Glomerular visceral epithelial cell (primary cell): ENCODE results near the gene CT45A5.
"Not testable (repeated sequence)": the region's sequence is repeated elsewhere in the genome, so short reads cannot be mapped to it uniquely, and the experiment has no call there.

Experiments
- DNase-seq: peaks from one replicate; pipeline ENCODE4 v3.0.0-alpha.2; 2016; ENCODE audit errors: extremely low spot score

The CT45A5 gene, protein sequence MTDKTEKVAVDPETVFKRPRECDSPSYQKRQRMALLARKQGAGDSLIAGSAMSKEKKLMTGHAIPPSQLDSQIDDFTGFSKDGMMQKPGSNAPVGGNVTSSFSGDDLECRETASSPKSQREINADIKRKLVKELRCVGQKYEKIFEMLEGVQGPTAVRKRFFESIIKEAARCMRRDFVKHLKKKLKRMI

GRCh38 chrX:135785403-135785802 is at the start of gene CT45A5:
Gene CT45A5, minus strand, starts transcription at chrX:135785503. Its CDS starts 3,774 bp downstream, at chrX:135781729.
- DNase-seq = not testable (repeated sequence)

DNA sequence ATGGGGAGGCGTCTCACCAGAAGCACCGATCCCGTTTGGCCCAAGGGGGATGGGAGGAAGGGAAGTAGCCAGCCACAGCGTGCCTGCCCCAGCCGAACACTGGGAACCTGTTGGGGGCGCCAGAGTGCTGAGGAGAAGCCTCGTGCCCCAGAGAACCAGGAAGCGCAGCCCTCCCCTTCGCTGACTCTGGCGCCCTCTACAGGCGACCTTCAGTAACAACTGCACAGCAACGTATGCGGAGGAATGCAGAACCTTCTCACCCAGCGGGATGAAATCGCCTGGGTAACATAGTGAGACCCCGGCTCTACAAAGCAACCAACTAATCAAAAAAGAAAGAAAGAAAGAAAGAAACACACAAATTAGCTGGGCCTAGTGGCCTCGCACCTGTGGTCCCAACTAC is 34.6 kb upstream of the CT45A5 start, which contains the start of gene CT45A2:
Gene CT45A2 (minus strand): TSS at position 101 of the 400 bp plus-strand sequence. CDS start 3,747 bp downstream, outside the sequence.
- not testable (repeated sequence) for DNase-seq

DNA sequence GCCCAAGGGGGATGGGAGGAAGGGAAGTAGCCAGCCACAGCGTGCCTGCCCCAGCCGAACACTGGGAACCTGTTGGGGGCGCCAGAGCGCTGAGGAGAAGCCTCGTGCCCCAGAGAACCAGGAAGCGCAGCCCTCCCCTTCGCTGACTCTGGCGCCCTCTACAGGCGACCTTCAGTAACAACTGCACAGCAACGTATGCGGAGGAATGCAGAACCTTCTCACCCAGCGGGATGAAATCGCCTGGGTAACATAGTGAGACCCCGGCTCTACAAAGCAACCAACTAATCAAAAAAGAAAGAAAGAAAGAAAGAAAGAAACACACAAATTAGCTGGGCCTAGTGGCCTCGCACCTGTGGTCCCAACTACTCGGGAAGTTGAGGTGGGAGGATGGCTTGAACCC is 17.4 kb upstream of the CT45A5 start, which contains the start of gene CT45A6:
Gene CT45A6 (minus strand): TSS at position 101 of the 400 bp plus-strand sequence. CDS start 3,794 bp downstream, outside the sequence.
- not testable (repeated sequence) for DNase-seq

GRCh38 chrX:135768091-135768490 is 17.2 kb downstream of the CT45A5 start, which contains the start of gene CT45A3:
Gene CT45A3, minus strand, starts transcription at chrX:135768191. Its CDS starts 3,747 bp downstream, at chrX:135764444.
- DNase-seq = not testable (repeated sequence)

DNA sequence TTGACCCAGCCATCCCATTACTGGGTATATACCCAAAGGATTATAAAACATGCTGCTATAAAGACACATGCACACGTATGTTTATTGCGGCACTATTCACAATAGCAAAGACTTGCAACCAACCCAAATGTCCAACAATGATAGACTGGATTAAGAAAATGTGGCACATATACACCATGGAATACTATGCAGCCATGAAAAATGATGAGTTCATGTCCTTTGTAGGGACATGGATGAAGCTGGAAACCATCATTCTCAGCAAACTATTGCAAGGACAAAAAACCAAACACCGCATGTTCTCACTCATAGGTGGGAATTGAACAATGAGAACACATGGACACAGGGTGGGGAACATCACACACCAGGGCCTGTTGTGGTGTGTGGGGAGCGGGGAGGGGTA is 40.6 kb downstream of the CT45A5 start:
- DNase-seq = not testable (repeated sequence)

DNA sequence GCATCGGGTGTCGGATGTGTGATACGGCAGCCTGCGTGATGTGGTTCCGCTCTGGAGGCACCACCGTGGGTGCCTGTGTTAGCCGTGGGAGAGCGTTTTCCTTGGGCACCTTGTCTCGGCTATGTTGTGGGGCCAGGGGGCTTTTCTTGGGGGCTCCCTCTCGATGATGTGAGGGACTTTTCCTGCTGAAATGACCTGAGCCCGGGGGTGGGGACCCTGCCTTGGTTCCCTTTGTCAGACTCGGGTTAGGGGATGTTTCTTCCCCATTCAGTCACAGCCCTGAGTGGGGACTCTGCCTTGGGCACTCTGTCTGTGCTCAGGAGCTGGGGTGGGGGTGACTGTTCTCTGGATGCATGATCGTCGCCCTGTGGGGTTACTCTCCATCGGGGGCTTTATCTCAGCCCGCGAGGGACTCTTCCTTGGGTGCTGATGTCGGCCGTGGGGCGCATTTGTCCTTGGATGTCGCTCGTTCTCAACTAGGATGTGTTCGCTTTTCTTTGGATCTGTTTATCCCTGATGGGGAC is 44.0 kb downstream of the CT45A5 start:
- no peak for DNase-seq

DNA sequence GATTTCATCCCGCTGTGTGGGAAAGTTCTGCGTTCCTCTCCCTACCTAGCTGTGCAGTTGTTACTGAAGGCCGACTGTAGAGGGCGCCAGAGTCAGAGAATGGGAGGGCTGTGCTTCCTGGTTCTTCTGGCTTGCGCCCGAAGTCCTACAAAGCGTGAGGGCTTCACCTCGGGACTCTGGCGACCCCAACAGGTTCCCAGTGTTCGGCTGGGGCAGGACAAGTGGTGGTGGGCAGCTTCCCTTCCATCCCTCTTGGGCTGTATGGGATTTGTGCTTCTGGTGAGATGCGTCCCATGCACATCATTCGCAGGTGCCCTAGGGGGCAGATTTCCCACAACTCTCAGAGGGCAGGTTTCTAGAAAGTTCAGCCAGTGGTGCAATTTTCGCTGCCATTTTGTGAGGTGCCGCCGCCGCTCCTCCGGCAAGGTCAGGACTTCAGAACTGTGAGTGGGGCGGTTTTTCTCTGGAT is 44.6 kb downstream of the CT45A5 start:
- no peak for DNase-seq

DNA sequence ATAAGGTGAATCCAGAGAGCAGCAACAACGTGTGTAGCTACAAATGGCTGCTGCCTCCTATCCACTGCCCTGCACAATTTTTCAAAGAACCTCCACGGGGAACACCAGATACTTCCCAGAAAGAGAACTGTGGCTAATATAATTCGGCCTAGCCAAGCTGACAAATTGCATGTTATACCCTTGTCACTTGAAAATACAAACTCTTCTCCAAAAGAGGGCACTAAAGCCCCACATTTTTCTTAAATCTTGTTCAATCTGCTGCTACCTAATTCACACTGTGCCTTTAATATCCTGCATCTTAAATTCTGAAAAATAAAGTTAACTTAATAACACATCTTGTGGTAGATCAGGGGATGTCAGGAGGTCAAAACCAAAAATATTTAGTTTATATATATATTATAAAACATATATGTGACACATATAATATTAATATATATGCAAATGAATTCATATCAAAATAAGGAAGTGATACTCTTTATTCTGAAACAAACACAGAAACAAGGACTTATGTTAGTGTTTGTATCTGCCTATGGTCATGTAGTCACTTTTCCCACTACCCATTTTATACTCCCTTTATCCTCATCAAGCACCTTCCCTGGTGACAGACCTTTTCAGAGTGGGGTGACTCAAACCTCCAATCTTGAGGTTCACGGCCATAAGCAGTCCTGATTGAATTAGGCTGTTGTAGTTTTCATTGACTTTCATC is 47.8 kb downstream of the CT45A5 start:
- no peak for DNase-seq

DNA sequence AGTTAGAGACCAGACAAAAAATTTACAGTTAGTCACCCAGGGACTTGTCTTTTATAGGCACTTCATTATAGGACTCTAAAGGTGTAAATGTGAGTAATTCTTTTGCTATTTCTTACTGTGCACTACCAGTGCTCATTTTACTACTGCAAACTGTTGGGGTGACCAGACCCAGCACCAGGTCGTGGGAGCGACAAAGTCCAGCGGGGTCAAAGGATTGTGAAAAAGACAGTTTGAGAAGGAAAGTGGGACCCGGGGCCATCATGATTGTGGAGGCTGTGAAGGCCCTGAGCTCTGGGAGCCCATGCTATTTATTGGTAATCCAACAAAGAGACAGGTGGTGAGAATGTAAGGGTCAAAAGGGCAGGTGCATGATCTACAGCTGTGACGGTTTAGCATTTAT is 50.6 kb downstream of the CT45A5 start:
- not testable (repeated sequence) for DNase-seq
